ENCODE data around the gene DENND10.

DNA sequence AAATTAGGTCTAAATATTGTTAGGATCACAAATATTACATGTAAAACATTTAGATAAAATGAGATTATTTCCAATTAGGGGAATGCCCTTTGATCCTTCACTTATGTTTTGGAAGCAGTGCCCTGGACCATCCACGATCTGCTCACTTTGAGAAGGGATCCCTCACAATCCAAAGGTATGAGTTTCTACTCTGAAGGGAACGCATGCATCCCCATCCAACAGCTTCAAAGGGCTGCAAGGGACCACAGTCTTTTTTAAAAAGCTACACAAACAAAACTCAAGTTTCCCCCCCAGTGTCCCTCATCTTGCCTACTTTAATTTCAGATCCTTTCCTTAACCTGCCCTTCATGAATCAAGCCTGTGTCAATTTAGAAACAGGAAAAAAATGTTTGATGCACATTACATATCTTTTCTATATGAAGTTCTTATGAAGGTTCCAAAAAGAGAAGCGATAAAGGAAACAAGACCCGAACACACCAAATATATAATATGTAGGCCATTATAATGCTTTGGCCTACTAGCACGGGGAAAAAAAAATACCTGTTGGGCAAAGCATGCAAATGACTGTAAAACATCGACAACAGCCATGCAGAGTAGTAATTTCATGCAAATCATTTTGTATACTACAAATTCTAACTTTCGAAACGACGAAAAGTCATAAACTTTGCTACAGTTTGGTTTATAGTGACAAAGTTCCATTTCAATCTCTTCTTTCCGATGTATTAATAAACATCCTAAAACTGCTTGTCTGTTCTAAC lies 25.3 kb upstream of the DENND10 start:
- TF ChIP-seq POLR2A (IDR thresholded peaks at IDR 0.05) (no peak), EP300 (IDR thresholded peaks at IDR 0.05; ENCODE audit: low read depth) (no peak), POLR2AphosphoS5 (IDR thresholded peaks at IDR 0.05) (no peak)
- TF ChIP-seq, protein P1, sequence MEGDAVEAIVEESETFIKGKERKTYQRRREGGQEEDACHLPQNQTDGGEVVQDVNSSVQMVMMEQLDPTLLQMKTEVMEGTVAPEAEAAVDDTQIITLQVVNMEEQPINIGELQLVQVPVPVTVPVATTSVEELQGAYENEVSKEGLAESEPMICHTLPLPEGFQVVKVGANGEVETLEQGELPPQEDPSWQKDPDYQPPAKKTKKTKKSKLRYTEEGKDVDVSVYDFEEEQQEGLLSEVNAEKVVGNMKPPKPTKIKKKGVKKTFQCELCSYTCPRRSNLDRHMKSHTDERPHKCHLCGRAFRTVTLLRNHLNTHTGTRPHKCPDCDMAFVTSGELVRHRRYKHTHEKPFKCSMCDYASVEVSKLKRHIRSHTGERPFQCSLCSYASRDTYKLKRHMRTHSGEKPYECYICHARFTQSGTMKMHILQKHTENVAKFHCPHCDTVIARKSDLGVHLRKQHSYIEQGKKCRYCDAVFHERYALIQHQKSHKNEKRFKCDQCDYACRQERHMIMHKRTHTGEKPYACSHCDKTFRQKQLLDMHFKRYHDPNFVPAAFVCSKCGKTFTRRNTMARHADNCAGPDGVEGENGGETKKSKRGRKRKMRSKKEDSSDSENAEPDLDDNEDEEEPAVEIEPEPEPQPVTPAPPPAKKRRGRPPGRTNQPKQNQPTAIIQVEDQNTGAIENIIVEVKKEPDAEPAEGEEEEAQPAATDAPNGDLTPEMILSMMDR (IDR thresholded peaks at IDR 0.05), result no peak

Measured in transverse colon (tissue), 4 donors.